Activated B cell treated with CpG ODN at 0.5 μM for 24 hours (primary cell): ENCODE data around the gene FARS2. TPM values are rescaled to one million over a fixed set of nuclear protein-coding genes. Genes with fewer than 3 reads are reported as not detected.

Source experiments
- ATAC-seq: fragments of 200-7000 bp; cut with Tn5 transposase; one replicate; pipeline ENCODE4 v1.10.0; 2021; ENCODE audit warnings: low read depth, mild to moderate bottlenecking, moderate library complexity
- CTCF ChIA-PET: fragments of 350-600 bp; sonication (Branson Sonifier 250); formaldehyde crosslinking; loops from one replicate; lab custom pipeline; 2021; ENCODE audit warnings: antibody characterized with exemption; lab: Charles Lee
- POLR2A ChIA-PET: fragments of 350-600 bp; sonication (Branson Sonifier 250); formaldehyde crosslinking; loops from one replicate; lab custom pipeline; 2021; ENCODE audit warnings: antibody characterized with exemption; lab: Charles Lee
- DNase-seq: peaks from one replicate; pipeline ENCODE4 v3.0.0; 2022
- H3K27ac Mint-ChIP-seq: one replicate; pipeline ENCODE4 v1.8.0; 2020; ENCODE audit warnings: mixed read lengths
- H3K27me3 Mint-ChIP-seq: one replicate; pipeline ENCODE4 v1.8.0; 2021; ENCODE audit warnings: mixed read lengths
- H3K36me3 Mint-ChIP-seq: one replicate; pipeline ENCODE4 v1.8.0; 2021; ENCODE audit warnings: low read depth, mixed read lengths
- H3K4me1 Mint-ChIP-seq: one replicate; pipeline ENCODE4 v1.8.0; 2021; ENCODE audit warnings: mixed read lengths
- H3K4me3 Mint-ChIP-seq: one replicate; pipeline ENCODE4 v1.8.0; 2020; ENCODE audit warnings: mild to moderate bottlenecking, mixed read lengths
- H3K9me3 Mint-ChIP-seq: one replicate; pipeline ENCODE4 v1.8.0; 2020; ENCODE audit warnings: mixed read lengths
- CTCF ChIP-seq: fragments of 200-600 bp; IDR thresholded peaks from one replicate; pipeline ENCODE4 v1.8.0; 2022; ENCODE audit warnings: antibody characterized with exemption, mild to moderate bottlenecking
- intact Hi-C: fragments of 100-400 bp; cut with micrococcal nuclease; formaldehyde crosslinking; loops from one replicate; pipeline ENCODE4 v1.15.1; 2024
- total RNA-seq: library from RNA; stranded (reverse); gene quantifications from 2 replicates; pipeline ENCODE4 v1.2.3, GENCODE V29; 2022

The FARS2 gene
- total RNA-seq, 1 donor from 2014 or later: 32.7 TPM

- intact Hi-C loops: no loop called here
- Mint-ChIP-seq H3K27me3 (no peaks in the 10 kb centered on the region), H3K36me3 (peaks cover 17% of the 10 kb centered on the region), H3K4me1 (peaks cover 50% of the 10 kb centered on the region), H3K9me3 (no peaks in the 10 kb centered on the region), H3K4me3 (no peak overlapping the region), H3K27ac (no peak overlapping the region)
- DNase-seq: no peak
- ChIA-PET CTCF (interaction anchor here (1.8 kb wide), 1 partner anchor 27 kb away, joined by 6 read pairs; no protein-coding TSS in a partner anchor), POLR2A (interaction anchor here (0.9 to 3.7 kb wide), 3 partner anchors 10 to 26 kb away, joined by 4 to 29 read pairs (median 6); partner anchors contain the start of gene FARS2)
- TF ChIP-seq CTCF: no peak
- no peak for ATAC-seq
These were observed 15.3 kb downstream of the FARS2 start for GRCh38 chr6:5276581-5276980.

- intact Hi-C loops: no loop called here
- no peak for TF ChIP-seq CTCF
- Mint-ChIP-seq H3K36me3 (peaks cover 13% of the 10 kb centered on the region), H3K4me1 (peaks cover 58% of the 10 kb centered on the region), H3K27ac (peak overlapping the region; percentile 91), H3K27me3 (no peaks in the 10 kb centered on the region), H3K4me3 (peak overlapping the region; percentile 81), H3K9me3 (no peaks in the 10 kb centered on the region)
- ChIA-PET CTCF (interaction anchor here (1.5 to 1.8 kb wide), 3 partner anchors 25 to 121 kb away, joined by 3 to 13 read pairs (median 6); no protein-coding TSS in a partner anchor), POLR2A (interaction anchor here (0.9 to 3.7 kb wide), 5 partner anchors 11 to 25 kb away, joined by 5 to 29 read pairs (median 19); partner anchors contain the start of genes FARS2 and LYRM4)
- DNase-seq (no peak), ATAC-seq (no peak)
These were observed 16.3 kb downstream of the FARS2 start for GRCh38 chr6:5277589-5277988.

GRCh38 chr6:5278047-5278446 lies 16.7 kb downstream of the FARS2 start:
- ATAC-seq: peak; percentile 84
- DNase-seq: no peak
- intact Hi-C loops: loop anchor here (1.0 kb wide), 3 partner anchors 12 to 25 kb away; partner anchors contain the start of gene FARS2
- H3K27me3 Mint-ChIP-seq: no peaks in the 10 kb centered on the region
- POLR2A ChIA-PET: interaction anchor here (1.1 to 3.7 kb wide), 5 partner anchors 12 to 25 kb away, joined by 3 to 29 read pairs (median 19); partner anchors contain the start of genes FARS2 and LYRM4
- TF ChIP-seq CTCF: no peak
- peaks cover 57% of the 10 kb centered on the region for H3K4me1 Mint-ChIP-seq
- H3K4me3 Mint-ChIP-seq: peak overlapping the region; percentile 81
- CTCF ChIA-PET: interaction anchor here (0.6 to 1.6 kb wide), 3 partner anchors 25 to 135 kb away, joined by 3 to 13 read pairs (median 3); no protein-coding TSS in a partner anchor
- peaks cover 9% of the 10 kb centered on the region for H3K36me3 Mint-ChIP-seq
- H3K9me3 Mint-ChIP-seq: no peaks in the 10 kb centered on the region
- H3K27ac Mint-ChIP-seq: peak overlapping the region; percentile 91

- no peak for DNase-seq
- intact Hi-C loops: loop anchor here (1.0 kb wide), 3 partner anchors 12 to 25 kb away; partner anchors contain the start of gene FARS2
- peak overlapping the region; percentile 91 for H3K27ac Mint-ChIP-seq
- peaks cover 53% of the 10 kb centered on the region for H3K4me1 Mint-ChIP-seq
- no peaks in the 10 kb centered on the region for H3K27me3 Mint-ChIP-seq
- peak overlapping the region; percentile 81 for H3K4me3 Mint-ChIP-seq
- no peaks in the 10 kb centered on the region for H3K9me3 Mint-ChIP-seq
- POLR2A ChIA-PET: interaction anchor here (1.1 to 3.7 kb wide), 5 partner anchors 11 to 24 kb away, joined by 3 to 29 read pairs (median 19); partner anchors contain the start of genes FARS2 and LYRM4
- H3K36me3 Mint-ChIP-seq: peaks cover 3% of the 10 kb centered on the region
- CTCF ChIA-PET: interaction anchor here (0.6 to 1.6 kb wide), 3 partner anchors 24 to 135 kb away, joined by 3 to 13 read pairs (median 3); no protein-coding TSS in a partner anchor
- TF ChIP-seq CTCF: no peak
- peak; percentile 60 for ATAC-seq
These were observed 17.3 kb downstream of the FARS2 start for GRCh38 chr6:5278565-5279120.

- intact Hi-C loops: no loop called here
- CTCF ChIA-PET: no interaction called here
- Mint-ChIP-seq H3K36me3 (peaks cover 2% of the 10 kb centered on the region), H3K4me3 (peak overlapping the region; percentile 9), H3K27me3 (no peaks in the 10 kb centered on the region), H3K27ac (peak overlapping the region; percentile 61), H3K9me3 (no peaks in the 10 kb centered on the region), H3K4me1 (peaks cover 53% of the 10 kb centered on the region)
- ATAC-seq (peak; percentile 6), DNase-seq (no peak)
- TF ChIP-seq CTCF: no peak
- POLR2A ChIA-PET: interaction anchor here (2.2 to 3.0 kb wide), 2 partner anchors 19 to 23 kb away, joined by 6 to 25 read pairs; partner anchors contain the start of genes FARS2 and LYRM4
These were observed 18.6 kb downstream of the FARS2 start for GRCh38 chr6:5279891-5280338.
